Smooth muscle cell (in vitro differentiated cells): Measurements from ENCODE around the gene RAB4A. TPM values are rescaled to one million over a fixed set of nuclear protein-coding genes. Genes with fewer than 3 reads are reported as not detected.

Experiments
- DNase-seq: peaks from one replicate; lab custom pipeline; 2025; ENCODE audit not compliant: unreplicated experiment; lab: John Stamatoyannopoulos, UW
- H2AFZ ChIP-seq: fragments of 200-600 bp; sonication (generic); 2 replicates; pipeline ENCODE4 v1.6.0; 2016; ENCODE audit warnings: antibody characterized with exemption, low read depth, mild to moderate bottlenecking
- H3F3A ChIP-seq: fragments of 200-600 bp; sonication (generic); 2 replicates; pipeline ENCODE4 v1.6.0; 2017; ENCODE audit warnings: antibody characterized with exemption, low read depth
- H3K27ac ChIP-seq: fragments of 200-600 bp; sonication (generic); 2 replicates; pipeline ENCODE4 v1.5.1; 2016; ENCODE audit warnings: low read depth, mild to moderate bottlenecking
- H3K27me3 ChIP-seq: fragments of 200-600 bp; sonication (generic); 2 replicates; pipeline ENCODE4 v1.6.1; 2016; ENCODE audit warnings: low read depth, mild to moderate bottlenecking
- H3K36me3 ChIP-seq: fragments of 200-600 bp; sonication (generic); 2 replicates; pipeline ENCODE4 v1.5.1; 2016; ENCODE audit warnings: low read depth
- H3K4me1 ChIP-seq: fragments of 200-600 bp; sonication (generic); 2 replicates; pipeline ENCODE4 v1.5.1; 2016; ENCODE audit warnings: low read depth
- H3K4me2 ChIP-seq: fragments of 200-600 bp; sonication (generic); 2 replicates; pipeline ENCODE4 v1.6.0; 2016; ENCODE audit warnings: mild to moderate bottlenecking
- H3K4me3 ChIP-seq: fragments of 200-600 bp; sonication (generic); 2 replicates; pipeline ENCODE4 v1.5.1; 2016; ENCODE audit warnings: mild to moderate bottlenecking
- H3K79me2 ChIP-seq: fragments of 200-600 bp; sonication (generic); 2 replicates; pipeline ENCODE4 v1.6.0; 2016; ENCODE audit warnings: low read depth, mild to moderate bottlenecking
- H3K9ac ChIP-seq: fragments of 200-600 bp; sonication (generic); 2 replicates; pipeline ENCODE4 v1.6.0; 2016; ENCODE audit warnings: low read depth
- H3K9me3 ChIP-seq: fragments of 200-600 bp; sonication (generic); replicated peaks from 2 replicates; pipeline ENCODE4 v1.5.1; 2016; ENCODE audit warnings: low read depth
- H4K20me1 ChIP-seq: fragments of 200-600 bp; sonication (generic); 2 replicates; pipeline ENCODE4 v1.6.0; 2016; ENCODE audit warnings: low read depth
- WGBS: methylation state at CpG from one replicate; pipeline ENCODE4 v1.1.7; 2016; ENCODE audit warnings: low lambda C conversion rate; 5-methylcytosine and 5-hydroxymethylcytosine counted together
- polyA plus RNA-seq: library from polyadenylated mRNA; unstranded; fragments of >200 nt; fragmentation: Nextera tagmentation; extraction: Ambion mirVana; gene quantifications from 2 replicates; pipeline ENCODE4 v1.2.1, GENCODE V29; 2016
- total RNA-seq: library from RNA; depleted of rRNA; stranded (reverse); fragments of >200 nt; gene quantifications from 2 replicates; pipeline ENCODE4 v1.2.3, GENCODE V29; 2014
- TF ChIP-seq, protein P1 (sequence below): fragments of 200-600 bp; sonication (generic); IDR thresholded peaks from 2 replicates; pipeline ENCODE4 v1.5.1; 2017; ENCODE audit warnings: borderline replicate concordance, mild to moderate bottlenecking, antibody characterized with exemption; ENCODE audit not compliant: insufficient read depth, poor library complexity, severe bottlenecking

The RAB4A gene
- total and polyA plus RNA-seq, 2 experiments from 2014 or later, result 43.9 to 52.7 TPM

GRCh38 chr1:229339086-229339485 is 68.2 kb downstream of the RAB4A start:
- no peak for DNase-seq
- Histone ChIP-seq H3K9ac (no peak overlapping the region), H3K79me2 (peaks cover 28% of the 10 kb centered on the region), H3K4me1 (peaks cover 21% of the 10 kb centered on the region), H2AFZ (no peak overlapping the region), H3K4me2 (no peak overlapping the region), H3K4me3 (no peak overlapping the region), H4K20me1 (peaks cover 3% of the 10 kb centered on the region), H3K9me3 (peaks cover 1% of the 10 kb centered on the region), H3K36me3 (no peaks in the 10 kb centered on the region), H3K27me3 (no peaks in the 10 kb centered on the region), H3K27ac (no peak overlapping the region), H3F3A (peaks cover 7% of the 10 kb centered on the region)
- TF ChIP-seq, protein P1, sequence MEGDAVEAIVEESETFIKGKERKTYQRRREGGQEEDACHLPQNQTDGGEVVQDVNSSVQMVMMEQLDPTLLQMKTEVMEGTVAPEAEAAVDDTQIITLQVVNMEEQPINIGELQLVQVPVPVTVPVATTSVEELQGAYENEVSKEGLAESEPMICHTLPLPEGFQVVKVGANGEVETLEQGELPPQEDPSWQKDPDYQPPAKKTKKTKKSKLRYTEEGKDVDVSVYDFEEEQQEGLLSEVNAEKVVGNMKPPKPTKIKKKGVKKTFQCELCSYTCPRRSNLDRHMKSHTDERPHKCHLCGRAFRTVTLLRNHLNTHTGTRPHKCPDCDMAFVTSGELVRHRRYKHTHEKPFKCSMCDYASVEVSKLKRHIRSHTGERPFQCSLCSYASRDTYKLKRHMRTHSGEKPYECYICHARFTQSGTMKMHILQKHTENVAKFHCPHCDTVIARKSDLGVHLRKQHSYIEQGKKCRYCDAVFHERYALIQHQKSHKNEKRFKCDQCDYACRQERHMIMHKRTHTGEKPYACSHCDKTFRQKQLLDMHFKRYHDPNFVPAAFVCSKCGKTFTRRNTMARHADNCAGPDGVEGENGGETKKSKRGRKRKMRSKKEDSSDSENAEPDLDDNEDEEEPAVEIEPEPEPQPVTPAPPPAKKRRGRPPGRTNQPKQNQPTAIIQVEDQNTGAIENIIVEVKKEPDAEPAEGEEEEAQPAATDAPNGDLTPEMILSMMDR, result no peak
- 96% methylated on average over 4 of the region's 4 CpGs for WGBS

DNA sequence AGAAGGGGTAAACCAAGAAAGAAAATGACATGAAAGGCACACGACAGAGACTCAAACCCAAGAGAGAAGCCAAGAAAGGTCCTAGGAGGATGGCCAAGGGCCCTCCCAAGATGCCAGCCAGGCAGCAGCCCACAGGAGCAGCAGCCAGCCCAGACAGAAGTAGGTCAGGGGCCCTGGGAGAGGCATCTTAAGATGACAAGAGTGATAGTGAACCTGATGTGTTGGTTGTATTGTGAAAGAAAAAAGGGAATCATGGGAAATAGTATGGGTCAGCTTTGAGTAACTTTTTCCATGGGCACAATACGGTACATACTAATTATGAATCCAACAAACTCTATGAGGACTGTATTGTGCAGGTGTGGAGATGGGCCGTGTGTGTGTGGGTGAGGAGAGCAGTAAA is 68.6 kb downstream of the RAB4A start:
- no peaks in the 10 kb centered on the region for H3K27me3 ChIP-seq
- H4K20me1 ChIP-seq, result peaks cover 3% of the 10 kb centered on the region
- peaks cover 26% of the 10 kb centered on the region for H3K79me2 ChIP-seq
- no peak overlapping the region for H2AFZ ChIP-seq
- peaks cover 7% of the 10 kb centered on the region for H3F3A ChIP-seq
- no peak overlapping the region for H3K4me3 ChIP-seq
- DNase-seq, result no peak
- H3K27ac ChIP-seq, result no peak overlapping the region
- no peaks in the 10 kb centered on the region for H3K36me3 ChIP-seq
- H3K9ac ChIP-seq, result no peak overlapping the region
- H3K9me3 ChIP-seq, result no peaks in the 10 kb centered on the region
- TF ChIP-seq, protein P1, result no peak
- H3K4me2 ChIP-seq, result no peak overlapping the region
- peaks cover 21% of the 10 kb centered on the region for H3K4me1 ChIP-seq
- WGBS, result 95% methylated on average over 3 of the region's 3 CpGs

- no peak overlapping the region for H3K27ac ChIP-seq
- TF ChIP-seq, protein P1, result no peak
- WGBS, result 71% methylated on average over 6 of the region's 6 CpGs
- no peaks in the 10 kb centered on the region for H3K9me3 ChIP-seq
- peaks cover 22% of the 10 kb centered on the region for H3K79me2 ChIP-seq
- no peaks in the 10 kb centered on the region for H3K36me3 ChIP-seq
- peaks cover 21% of the 10 kb centered on the region for H3K4me1 ChIP-seq
- H3K4me2 ChIP-seq, result peak overlapping the region; percentile 98
- no peak overlapping the region for H2AFZ ChIP-seq
- H3K9ac ChIP-seq, result no peak overlapping the region
- no peaks in the 10 kb centered on the region for H3K27me3 ChIP-seq
- peak overlapping the region; percentile 88 for H3K4me3 ChIP-seq
- peaks cover 7% of the 10 kb centered on the region for H3F3A ChIP-seq
- peaks cover 3% of the 10 kb centered on the region for H4K20me1 ChIP-seq
- no peak for DNase-seq
Measured at GRCh38 chr1:229340496-229340895, 69.6 kb downstream of the RAB4A start.
